Stimulated activated CD4-positive, alpha-beta T cell treated with anti-CD3 and anti-CD28 coated beads, Interleukin-4, amount 100 ng/mL, for 4 hours (primary cell): ENCODE measurements around the gene COX19.
"Not testable (repeated sequence)": the region's sequence is repeated elsewhere in the genome, so short reads cannot be mapped to it uniquely, and the experiment has no call there.

ENCODE experiments used
- DNase-seq, 2 experiments: peaks; one replicate each; pipeline ENCODE4 v3.0.0-alpha.2; 2020

The COX19 gene

GRCh38 chr7:976901-977325 lies 1.6 kb upstream of the COX19 start:
- no peak for DNase-seq

GRCh38 chr7:975702-976473 lies 539 bp upstream of the COX19 start:
- DNase-seq, result no peak

GRCh38 chr7:974172-974571 lies 1.2 kb downstream of the COX19 start:
- DNase-seq, result no peak

- no peak for DNase-seq
These were observed 2.0 kb downstream of the COX19 start for GRCh38 chr7:973312-973711.

- no peak for DNase-seq
These were observed 2.6 kb downstream of the COX19 start for GRCh38 chr7:972676-973309.

- DNase-seq, result no peak
These were observed 3.2 kb downstream of the COX19 start for GRCh38 chr7:972110-972509.

GRCh38 chr7:970744-971143 lies 4.6 kb downstream of the COX19 start:
- DNase-seq, result no peak

- no peak for DNase-seq
These were observed 5.9 kb downstream of the COX19 start for GRCh38 chr7:969403-969802.

GRCh38 chr7:968205-969105 lies 6.9 kb downstream of the COX19 start:
- no peak for DNase-seq

GRCh38 chr7:967361-968082 lies 7.8 kb downstream of the COX19 start:
- DNase-seq, result no peak

- DNase-seq, result no peak
These were observed 8.9 kb downstream of the COX19 start for GRCh38 chr7:966291-967069.

- DNase-seq, result no peak
These were observed 10.7 kb downstream of the COX19 start for GRCh38 chr7:964401-965231.

- no peak for DNase-seq
These were observed 11.9 kb downstream of the COX19 start for GRCh38 chr7:963236-964078.

GRCh38 chr7:962401-963081 lies 12.8 kb downstream of the COX19 start:
- DNase-seq, result no peak

- DNase-seq, result no peak
These were observed 13.6 kb downstream of the COX19 start for GRCh38 chr7:961546-962400.

GRCh38 chr7:960972-961371 lies 14.4 kb downstream of the COX19 start:
- DNase-seq, result not testable (repeated sequence)

GRCh38 chr7:960269-960871 lies 15.0 kb downstream of the COX19 start:
- DNase-seq, result no peak

GRCh38 chr7:959740-960139 lies 15.6 kb downstream of the COX19 start:
- DNase-seq, result not testable (repeated sequence)
